Activated CD8-positive, alpha-beta T cell treated with anti-CD3 and anti-CD28 coated beads for 36 hours (primary cell): ENCODE results near the gene FCHSD2. TPM values are rescaled to one million over a fixed set of nuclear protein-coding genes. Genes with fewer than 3 reads are reported as not detected.

Source experiments
- ATAC-seq: fragments of 200-7000 bp; cut with Tn5 transposase; one replicate; pipeline ENCODE4 v1.10.0; 2021; ENCODE audit warnings: mild to moderate bottlenecking, moderate library complexity
- CTCF ChIA-PET: fragments of 350-600 bp; sonication (Branson Sonifier 250); formaldehyde crosslinking; loops from one replicate; lab custom pipeline; 2021; ENCODE audit warnings: antibody characterized with exemption; lab: Charles Lee
- POLR2A ChIA-PET: fragments of 350-600 bp; sonication (Branson Sonifier 250); formaldehyde crosslinking; loops from one replicate; lab custom pipeline; 2021; ENCODE audit warnings: antibody characterized with exemption; lab: Charles Lee
- DNase-seq: peaks from one replicate; pipeline ENCODE4 v3.0.0-alpha.2; 2020
- H3K27ac Mint-ChIP-seq: one replicate; pipeline ENCODE4 v1.8.0; 2021; ENCODE audit warnings: mild to moderate bottlenecking, mixed read lengths
- H3K27me3 Mint-ChIP-seq: one replicate; pipeline ENCODE4 v1.8.0; 2021; ENCODE audit warnings: mixed read lengths
- H3K36me3 Mint-ChIP-seq: one replicate; pipeline ENCODE4 v1.8.0; 2021; ENCODE audit warnings: low read depth, mixed read lengths
- H3K4me1 Mint-ChIP-seq: one replicate; pipeline ENCODE4 v1.8.0; 2021; ENCODE audit warnings: low read depth, mixed read lengths
- H3K4me3 Mint-ChIP-seq: one replicate; pipeline ENCODE4 v1.8.0; 2021; ENCODE audit warnings: mild to moderate bottlenecking, moderate library complexity, mixed read lengths
- H3K9me3 Mint-ChIP-seq: one replicate; pipeline ENCODE4 v1.8.0; 2021; ENCODE audit warnings: mixed read lengths
- CTCF ChIP-seq: fragments of 200-600 bp; IDR thresholded peaks from one replicate; pipeline ENCODE4 v1.8.0; 2022; ENCODE audit warnings: antibody characterized with exemption, mild to moderate bottlenecking
- intact Hi-C: fragments of 100-400 bp; cut with micrococcal nuclease; formaldehyde crosslinking; loops from one replicate; pipeline ENCODE4 v1.10.0; 2022
- total RNA-seq, 2 experiments: library from RNA; stranded (reverse); gene quantifications; one replicate each; pipeline ENCODE4 v1.2.3, GENCODE V29; 2021

The FCHSD2 gene
- total RNA-seq, 2 experiments from 2014 or later = 23.6 to 24.8 TPM

DNA sequence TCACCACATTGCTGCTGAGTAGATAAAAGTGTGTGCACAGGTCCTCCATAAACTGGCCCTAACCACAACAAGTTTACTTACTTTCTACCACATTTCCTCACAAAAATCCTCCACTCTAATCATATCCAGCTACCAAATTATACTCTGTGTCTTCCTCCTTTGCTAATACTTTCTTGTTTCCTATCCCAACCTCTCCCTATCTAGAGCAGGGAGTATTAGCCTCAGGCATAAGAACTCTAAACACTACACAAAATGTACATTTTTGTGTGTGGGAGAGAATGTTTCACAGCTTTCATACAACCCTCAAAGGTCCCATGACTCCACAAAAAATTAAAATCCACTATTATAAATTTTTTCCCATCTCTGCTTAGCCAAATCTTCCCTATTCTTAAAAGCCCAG lies 255.5 kb downstream of the FCHSD2 start:
- CTCF ChIA-PET = interaction anchor here (1.1 to 2.1 kb wide), 2 partner anchors 42 to 291 kb away, joined by 3 to 7 read pairs; no protein-coding TSS in a partner anchor
- no peaks in the 10 kb centered on the region for H3K27me3 Mint-ChIP-seq
- no peak overlapping the region for H3K27ac Mint-ChIP-seq
- intact Hi-C loops = no loop called here
- POLR2A ChIA-PET = no interaction called here
- peaks cover 14% of the 10 kb centered on the region for H3K36me3 Mint-ChIP-seq
- no peak overlapping the region for H3K4me3 Mint-ChIP-seq
- peaks cover 2% of the 10 kb centered on the region for H3K9me3 Mint-ChIP-seq
- H3K4me1 Mint-ChIP-seq = no peaks in the 10 kb centered on the region
- TF ChIP-seq CTCF = no peak
- ATAC-seq (no peak), DNase-seq (no peak)

- H3K4me3 Mint-ChIP-seq = no peak overlapping the region
Measured at GRCh38 chr11:72885749-72886609, 256.1 kb downstream of the FCHSD2 start.

DNA sequence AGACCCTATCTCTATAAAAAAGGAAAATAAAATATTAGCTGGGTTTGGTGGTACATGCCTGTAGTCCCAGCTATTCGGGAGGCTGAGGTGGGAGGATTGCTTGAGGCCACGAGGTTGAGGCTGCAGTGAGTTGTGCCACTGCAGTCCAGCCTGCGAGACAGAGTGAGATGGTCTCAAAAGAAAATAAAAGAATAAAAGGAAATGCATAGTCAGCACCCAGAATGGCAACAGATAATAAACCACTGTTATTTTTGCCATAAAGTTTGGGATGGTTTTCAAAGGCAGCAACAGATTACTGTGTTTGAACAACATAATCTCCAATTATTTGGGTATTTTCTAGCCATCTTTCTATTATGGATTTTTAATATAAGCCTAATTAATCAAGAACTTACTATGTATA lies 266.0 kb downstream of the FCHSD2 start:
- ChIA-PET CTCF (interaction anchor here (1.8 kb wide), 1 partner anchor 11 kb away, joined by 4 read pairs; no protein-coding TSS in a partner anchor), POLR2A (no interaction called here)
- H3K27ac Mint-ChIP-seq = no peak overlapping the region
- DNase-seq (no peak), ATAC-seq (no peak)
- intact Hi-C loops = no loop called here
- peaks cover 17% of the 10 kb centered on the region for H3K36me3 Mint-ChIP-seq
- H3K27me3 Mint-ChIP-seq = no peaks in the 10 kb centered on the region
- H3K4me3 Mint-ChIP-seq = no peak overlapping the region
- H3K9me3 Mint-ChIP-seq = no peaks in the 10 kb centered on the region
- H3K4me1 Mint-ChIP-seq = no peaks in the 10 kb centered on the region
- TF ChIP-seq CTCF = no peak

More at GRCh38 chr11:72885749-72886609, 256.1 kb downstream of the FCHSD2 start:
- ATAC-seq (no peak), DNase-seq (no peak)
- no peak for TF ChIP-seq CTCF
- H3K9me3 Mint-ChIP-seq = peaks cover 3% of the 10 kb centered on the region
- H3K36me3 Mint-ChIP-seq = peaks cover 20% of the 10 kb centered on the region
- H3K27ac Mint-ChIP-seq = no peak overlapping the region
- no peaks in the 10 kb centered on the region for H3K27me3 Mint-ChIP-seq
- intact Hi-C loops = no loop called here
- ChIA-PET CTCF (interaction anchor here (1.1 kb wide), 1 partner anchor 42 kb away, joined by 3 read pairs; no protein-coding TSS in a partner anchor), POLR2A (no interaction called here)
- H3K4me1 Mint-ChIP-seq = no peaks in the 10 kb centered on the region

GRCh38 chr11:72875736-72876135 lies 266.4 kb downstream of the FCHSD2 start:
- H3K27me3 Mint-ChIP-seq = no peaks in the 10 kb centered on the region
- no peak for TF ChIP-seq CTCF
- H3K4me1 Mint-ChIP-seq = peaks cover 2% of the 10 kb centered on the region

DNA sequence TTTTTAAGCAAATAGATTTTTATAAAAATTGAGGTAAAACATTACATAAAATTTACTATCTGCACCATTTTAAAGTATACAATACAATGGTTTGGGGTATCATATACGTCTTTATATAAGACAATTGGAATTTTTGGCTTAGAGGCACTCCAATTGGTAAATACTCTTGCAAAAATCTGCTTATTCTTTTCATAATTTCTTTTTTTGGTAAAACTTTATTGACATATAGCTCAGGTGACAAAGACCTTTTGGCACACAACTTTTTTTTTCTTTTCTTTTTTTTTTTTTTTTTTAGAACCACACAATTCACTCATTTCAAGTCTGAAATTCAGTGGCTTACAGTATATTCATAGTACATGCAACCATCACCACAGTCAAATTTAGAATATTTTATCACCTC lies 270.1 kb downstream of the FCHSD2 start:
- TF ChIP-seq CTCF = no peak
- intact Hi-C loops = no loop called here
- H3K36me3 Mint-ChIP-seq = peaks cover 7% of the 10 kb centered on the region
- no peak overlapping the region for H3K27ac Mint-ChIP-seq
- H3K9me3 Mint-ChIP-seq = no peaks in the 10 kb centered on the region
- no peak overlapping the region for H3K4me3 Mint-ChIP-seq
- ATAC-seq = no peak
- POLR2A ChIA-PET = no interaction called here
- CTCF ChIA-PET = no interaction called here
- H3K4me1 Mint-ChIP-seq = peaks cover 9% of the 10 kb centered on the region
- no peak for DNase-seq
- no peaks in the 10 kb centered on the region for H3K27me3 Mint-ChIP-seq

More at GRCh38 chr11:72875736-72876135, 266.4 kb downstream of the FCHSD2 start:
- H3K27ac Mint-ChIP-seq = no peak overlapping the region
- ATAC-seq (no peak), DNase-seq (no peak)
- H3K9me3 Mint-ChIP-seq = no peaks in the 10 kb centered on the region
- H3K36me3 Mint-ChIP-seq = peaks cover 14% of the 10 kb centered on the region
- intact Hi-C loops = no loop called here
- CTCF ChIA-PET = interaction anchor here (0.9 to 1.8 kb wide), 2 partner anchors 10 to 310 kb away, joined by 4 read pairs; no protein-coding TSS in a partner anchor
- H3K4me3 Mint-ChIP-seq = no peak overlapping the region
- POLR2A ChIA-PET = no interaction called here
